ENCODE data around the gene DHODH. TPM values are rescaled to one million over a fixed set of nuclear protein-coding genes. Genes with fewer than 3 reads are reported as not detected.

Gene DHODH
- total and polyA plus RNA-seq, 2 of the 13 experiments (the other 11 are each of a cell fraction or from before 2014, with no cell fraction given), result 10.7 to 16.4 TPM

- TF ChIP-seq ZNF574 (CRISPR knock-in tag; IDR thresholded peaks at IDR 0.05) (peak; percentile 42), MAFK (conservative IDR thresholded peaks at IDR 0.05 in 1 of 2, IDR thresholded peaks at IDR 0.05 in 1 of 2; ENCODE audit: low read length in 2 of 2) (no peak), KDM4B (CRISPR knock-in tag; IDR thresholded peaks at IDR 0.05) (no peak), POGZ (CRISPR knock-in tag; IDR thresholded peaks at IDR 0.05) (no peak), ELK4 (CRISPR knock-in tag; IDR thresholded peaks at IDR 0.05; ENCODE audit: borderline replicate concordance) (no peak), PITX1 (CRISPR knock-in tag; IDR thresholded peaks at IDR 0.05) (0 out of 2 replicates have a peak, but pooled peaks have one; percentile 33), ZNF33A (CRISPR knock-in tag; IDR thresholded peaks at IDR 0.05; ENCODE audit: borderline replicate concordance) (no peak), ZFX (CRISPR knock-in tag; IDR thresholded peaks at IDR 0.05; ENCODE audit: low read depth) (peak; percentile 17; the same call in 1 of the 2 replicates), TBX3 (IDR thresholded peaks at IDR 0.05; ENCODE audit: borderline replicate concordance) (no peak), MAF1 (CRISPR knock-in tag; IDR thresholded peaks at IDR 0.05; ENCODE audit: borderline replicate concordance) (no peak), ZNF501 (CRISPR knock-in tag; IDR thresholded peaks at IDR 0.05) (peak; percentile 54; the same call in 1 of the 2 replicates), PCBP2 (optimal IDR thresholded peaks at IDR 0.05; ENCODE audit: low read depth, low read length, poor library complexity, severe bottlenecking) (no peak), RERE (CRISPR knock-in tag; IDR thresholded peaks at IDR 0.05; ENCODE audit: low read depth) (no peak), ZNF17 (CRISPR knock-in tag; IDR thresholded peaks at IDR 0.05) (no peak), ZNF747 (CRISPR knock-in tag; IDR thresholded peaks at IDR 0.05; ENCODE audit: borderline replicate concordance) (no peak; the same call in 1 of the 2 replicates), ZBTB38 (CRISPR knock-in tag; IDR thresholded peaks at IDR 0.05) (peak; percentile 36; the same call in 1 of the 2 replicates), MYNN (CRISPR knock-in tag; IDR thresholded peaks at IDR 0.05; ENCODE audit: low read depth) (no peak), ZNF75D (CRISPR knock-in tag; IDR thresholded peaks at IDR 0.05; ENCODE audit: borderline replicate concordance) (no peak), ATF1 (CRISPR knock-in tag; IDR thresholded peaks at IDR 0.05) (0 out of 2 replicates have a peak, but pooled peaks have one; percentile 8), ZEB1 (IDR thresholded peaks at IDR 0.05; ENCODE audit: insufficient replicate concordance, low read depth) (no peak), HNF4A (CRISPR knock-in tag; IDR thresholded peaks at IDR 0.05) (peak; percentile 69), GATA4 (IDR thresholded peaks at IDR 0.05; ENCODE audit: borderline replicate concordance, low read depth) (no peak)
Measured at GRCh38 chr16:72042157-72042660, 33.7 kb downstream of the DHODH start (continued).
